ENCODE data around the gene DLGAP3.

DLGAP3 gene

GRCh38 chr1:34900775-34901502 lies 28.5 kb downstream of the DLGAP3 start:
- DNase-seq: no peak

- no peak for DNase-seq
Measured at GRCh38 chr1:34899906-34900305, 29.5 kb downstream of the DLGAP3 start.

- DNase-seq: no peak
Measured at GRCh38 chr1:34899471-34899870, 30.0 kb downstream of the DLGAP3 start.

- no peak for DNase-seq
Measured at GRCh38 chr1:34898330-34898761, 31.1 kb downstream of the DLGAP3 start.

- no peak for DNase-seq
Measured at GRCh38 chr1:34896612-34897011, 32.8 kb downstream of the DLGAP3 start.

GRCh38 chr1:34889705-34890104 lies 39.7 kb downstream of the DLGAP3 start:
- DNase-seq: no peak

- no peak for DNase-seq
Measured at GRCh38 chr1:34887593-34887992, 41.9 kb downstream of the DLGAP3 start.

GRCh38 chr1:34885405-34886247 lies 43.8 kb downstream of the DLGAP3 start:
- peak; percentile 15 for DNase-seq

GRCh38 chr1:34884961-34885360 lies 44.5 kb downstream of the DLGAP3 start:
- DNase-seq: no peak

- DNase-seq: no peak
Measured at GRCh38 chr1:34884536-34884935, 44.9 kb downstream of the DLGAP3 start.

GRCh38 chr1:34879230-34879629 lies 50.2 kb downstream of the DLGAP3 start:
- DNase-seq: no peak

GRCh38 chr1:34876406-34876805 lies 53.0 kb downstream of the DLGAP3 start:
- DNase-seq: no peak

GRCh38 chr1:34874296-34874952 lies 55.0 kb downstream of the DLGAP3 start:
- DNase-seq: no peak

- no peak for DNase-seq
Measured at GRCh38 chr1:34872133-34872503, 57.3 kb downstream of the DLGAP3 start.

- no peak for DNase-seq
Measured at GRCh38 chr1:34871443-34872132, 57.9 kb downstream of the DLGAP3 start.

- no peak for DNase-seq
Measured at GRCh38 chr1:34870395-34870794, 59.1 kb downstream of the DLGAP3 start.

GRCh38 chr1:34869760-34870159 lies 59.7 kb downstream of the DLGAP3 start:
- DNase-seq: no peak

- no peak for DNase-seq
Measured at GRCh38 chr1:34868230-34869049, 61.0 kb downstream of the DLGAP3 start.

- DNase-seq: no peak
Measured at GRCh38 chr1:34867415-34867814, 62.0 kb downstream of the DLGAP3 start.

GRCh38 chr1:34866762-34867109 lies 62.7 kb downstream of the DLGAP3 start:
- no peak for DNase-seq

- peak; percentile 65 for DNase-seq
Measured at GRCh38 chr1:34865981-34866761, 63.3 kb downstream of the DLGAP3 start.

Measured in fibroblast of upper back skin (primary cell).